HepG2 (cell line): ENCODE data around the gene CDC14B.
A peak's percentile ranks its signal among the peaks of the same experiment; 100 is the strongest.

Experiments
- CBX1 ChIP-seq: IDR thresholded peaks from one replicate; pipeline ENCODE4 v1.6.1; 2016; ENCODE audit warnings: antibody characterized with exemption, low read depth
- KDM3A ChIP-seq: IDR thresholded peaks from 2 replicates; pipeline ENCODE4 v1.6.1; 2018; ENCODE audit warnings: low read depth, missing compliant biosample characterization
- KDM5B ChIP-seq: sonication (generic); formaldehyde crosslinking; IDR thresholded peaks from 2 replicates; pipeline ENCODE4 v1.4.0; 2020; ENCODE audit warnings: missing genetic modification reagents, mild to moderate bottlenecking, borderline replicate concordance
- NFIC ChIP-seq: IDR thresholded peaks from 2 replicates; pipeline ENCODE4 v1.6.1; 2012; ENCODE audit warnings: mild to moderate bottlenecking, low read length, inconsistent platforms
- SIN3A ChIP-seq: IDR thresholded peaks from 2 replicates; pipeline ENCODE4 v1.6.1; 2011; ENCODE audit warnings: low read depth, mild to moderate bottlenecking, control low read depth, low read length, borderline replicate concordance
- ZBTB21 ChIP-seq: sonication (generic); formaldehyde crosslinking; IDR thresholded peaks from 2 replicates; pipeline ENCODE4 v1.4.0; 2020; ENCODE audit warnings: missing genetic modification reagents
- ZNF891 ChIP-seq: sonication (generic); formaldehyde crosslinking; IDR thresholded peaks from 2 replicates; pipeline ENCODE4 v1.5.0; 2020; ENCODE audit warnings: mild to moderate bottlenecking, missing genetic modification reagents
- TF ChIP-seq, protein P1 (sequence below): sonication (generic); formaldehyde crosslinking; IDR thresholded peaks from 2 replicates; pipeline ENCODE4 v1.4.0; 2020; ENCODE audit warnings: mild to moderate bottlenecking, missing genetic modification reagents
- TF ChIP-seq, protein P2 (sequence below): sonication (generic); formaldehyde crosslinking; IDR thresholded peaks from 2 replicates; pipeline ENCODE4 v1.4.0; 2020; ENCODE audit warnings: missing genetic modification reagents
- TF ChIP-seq, protein P3 (sequence below): sonication (generic); formaldehyde crosslinking; conservative IDR thresholded peaks from 2 replicates; pipeline ENCODE4 v1.4.0; 2020; ENCODE audit warnings: missing genetic modification reagents
- TF ChIP-seq, protein P4 (sequence below): sonication (generic); formaldehyde crosslinking; IDR thresholded peaks from 2 replicates; pipeline ENCODE4 v1.5.0; 2020; ENCODE audit warnings: mild to moderate bottlenecking, missing genetic modification reagents, moderate library complexity

DNA sequence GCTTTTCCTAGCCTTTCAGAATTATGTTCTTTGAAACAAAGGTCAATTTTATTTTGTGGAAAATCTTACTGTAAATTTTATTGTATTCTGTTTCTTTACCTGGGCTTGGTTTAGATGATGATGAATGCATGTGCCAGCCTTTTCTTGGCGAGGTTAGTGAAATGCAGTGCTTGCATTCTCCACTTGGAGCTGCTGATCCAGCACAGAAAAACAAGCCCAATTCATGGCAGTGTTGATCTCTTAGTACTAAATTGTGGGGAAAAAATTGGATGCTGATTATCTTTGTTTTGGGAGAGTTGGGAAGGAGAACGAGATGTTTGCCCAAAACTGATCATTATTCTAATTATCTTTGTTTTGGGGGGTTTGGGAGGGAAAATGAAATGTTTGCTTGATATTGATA is 166.0 kb downstream of the CDC14B start:
- TF ChIP-seq, protein P1, sequence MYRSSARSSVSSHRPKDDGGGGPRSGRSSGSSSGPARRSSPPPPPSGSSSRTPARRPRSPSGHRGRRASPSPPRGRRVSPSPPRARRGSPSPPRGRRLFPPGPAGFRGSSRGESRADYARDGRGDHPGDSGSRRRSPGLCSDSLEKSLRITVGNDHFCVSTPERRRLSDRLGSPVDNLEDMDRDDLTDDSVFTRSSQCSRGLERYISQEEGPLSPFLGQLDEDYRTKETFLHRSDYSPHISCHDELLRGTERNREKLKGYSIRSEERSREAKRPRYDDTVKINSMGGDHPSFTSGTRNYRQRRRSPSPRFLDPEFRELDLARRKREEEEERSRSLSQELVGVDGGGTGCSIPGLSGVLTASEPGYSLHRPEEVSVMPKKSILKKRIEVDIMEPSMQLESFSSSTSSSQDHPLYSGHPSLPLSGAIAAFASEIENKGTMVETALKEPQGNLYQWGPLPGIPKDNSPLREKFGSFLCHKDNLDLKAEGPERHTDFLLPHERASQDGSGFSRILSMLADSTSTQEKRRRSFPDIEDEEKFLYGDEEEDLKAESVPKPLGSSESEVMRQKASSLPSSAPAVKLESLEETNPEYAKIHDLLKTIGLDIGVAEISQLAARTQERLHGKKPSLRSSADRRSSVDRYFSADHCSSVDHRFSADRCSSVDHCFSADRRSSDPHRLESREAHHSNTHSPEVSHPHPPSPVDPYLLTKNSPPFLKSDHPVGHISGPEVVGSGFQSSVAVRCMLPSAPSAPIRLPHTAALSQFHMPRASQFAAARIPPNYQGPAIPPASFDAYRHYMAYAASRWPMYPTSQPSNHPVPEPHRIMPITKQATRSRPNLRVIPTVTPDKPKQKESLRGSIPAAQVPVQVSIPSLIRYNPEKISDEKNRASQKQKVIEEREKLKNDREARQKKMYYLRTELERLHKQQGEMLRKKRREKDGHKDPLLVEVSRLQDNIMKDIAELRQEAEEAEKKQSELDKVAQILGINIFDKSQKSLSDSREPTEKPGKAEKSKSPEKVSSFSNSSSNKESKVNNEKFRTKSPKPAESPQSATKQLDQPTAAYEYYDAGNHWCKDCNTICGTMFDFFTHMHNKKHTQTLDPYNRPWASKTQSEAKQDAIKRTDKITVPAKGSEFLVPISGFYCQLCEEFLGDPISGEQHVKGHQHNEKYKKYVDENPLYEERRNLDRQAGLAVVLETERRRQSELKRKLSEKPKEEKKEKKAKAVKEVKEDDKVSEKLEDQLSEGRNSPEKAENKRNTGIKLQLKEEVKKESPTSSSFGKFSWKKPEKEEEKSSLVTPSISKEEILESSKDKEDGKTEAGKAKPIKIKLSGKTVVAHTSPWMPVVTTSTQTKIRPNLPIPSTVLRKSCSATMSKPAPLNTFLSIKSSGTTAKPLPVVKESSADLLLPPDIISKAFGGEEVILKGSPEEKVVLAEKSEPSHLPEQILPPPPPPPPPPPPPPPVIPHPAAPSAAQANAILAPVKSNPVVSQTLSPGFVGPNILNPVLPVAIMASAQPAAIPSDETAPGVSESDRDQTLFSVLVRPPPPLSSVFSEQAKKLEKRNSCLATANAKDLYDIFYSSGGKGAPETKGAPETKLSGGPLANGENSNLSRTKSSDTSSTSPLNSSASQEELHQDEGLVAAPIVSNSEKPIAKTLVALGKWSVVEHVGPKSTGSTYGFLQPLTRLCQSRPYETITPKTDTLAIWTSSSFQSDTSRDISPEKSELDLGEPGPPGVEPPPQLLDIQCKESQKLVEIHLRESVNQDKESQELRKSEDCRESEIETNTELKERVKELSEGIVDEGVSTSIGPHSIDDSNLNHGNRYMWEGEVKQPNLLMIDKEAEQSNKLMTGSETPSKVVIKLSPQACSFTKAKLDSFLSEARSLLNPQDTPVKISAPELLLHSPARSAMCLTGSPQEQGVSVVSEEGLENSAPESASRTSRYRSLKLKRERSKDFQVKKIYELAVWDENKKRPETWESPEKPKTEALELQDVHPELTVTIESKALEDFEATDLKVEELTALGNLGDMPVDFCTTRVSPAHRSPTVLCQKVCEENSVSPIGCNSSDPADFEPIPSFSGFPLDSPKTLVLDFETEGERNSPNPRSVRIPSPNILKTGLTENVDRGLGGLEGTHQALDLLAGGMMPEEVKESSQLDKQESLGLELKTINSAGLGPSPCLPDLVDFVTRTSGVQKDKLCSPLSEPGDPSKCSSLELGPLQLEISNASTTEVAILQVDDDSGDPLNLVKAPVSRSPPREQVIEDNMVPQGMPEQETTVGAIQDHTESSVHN (CRISPR knock-in tag), result no peak
- TF ChIP-seq SIN3A (no peak), NFIC (no peak), ZNF891 (CRISPR knock-in tag) (no peak), KDM3A (CRISPR knock-in tag) (no peak), CBX1 (no peak), KDM5B (CRISPR knock-in tag) (no peak), ZBTB21 (CRISPR knock-in tag) (no peak)
- TF ChIP-seq, protein P2, sequence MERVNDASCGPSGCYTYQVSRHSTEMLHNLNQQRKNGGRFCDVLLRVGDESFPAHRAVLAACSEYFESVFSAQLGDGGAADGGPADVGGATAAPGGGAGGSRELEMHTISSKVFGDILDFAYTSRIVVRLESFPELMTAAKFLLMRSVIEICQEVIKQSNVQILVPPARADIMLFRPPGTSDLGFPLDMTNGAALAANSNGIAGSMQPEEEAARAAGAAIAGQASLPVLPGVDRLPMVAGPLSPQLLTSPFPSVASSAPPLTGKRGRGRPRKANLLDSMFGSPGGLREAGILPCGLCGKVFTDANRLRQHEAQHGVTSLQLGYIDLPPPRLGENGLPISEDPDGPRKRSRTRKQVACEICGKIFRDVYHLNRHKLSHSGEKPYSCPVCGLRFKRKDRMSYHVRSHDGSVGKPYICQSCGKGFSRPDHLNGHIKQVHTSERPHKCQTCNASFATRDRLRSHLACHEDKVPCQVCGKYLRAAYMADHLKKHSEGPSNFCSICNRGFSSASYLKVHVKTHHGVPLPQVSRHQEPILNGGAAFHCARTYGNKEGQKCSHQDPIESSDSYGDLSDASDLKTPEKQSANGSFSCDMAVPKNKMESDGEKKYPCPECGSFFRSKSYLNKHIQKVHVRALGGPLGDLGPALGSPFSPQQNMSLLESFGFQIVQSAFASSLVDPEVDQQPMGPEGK (CRISPR knock-in tag), result no peak
- TF ChIP-seq, protein P3, sequence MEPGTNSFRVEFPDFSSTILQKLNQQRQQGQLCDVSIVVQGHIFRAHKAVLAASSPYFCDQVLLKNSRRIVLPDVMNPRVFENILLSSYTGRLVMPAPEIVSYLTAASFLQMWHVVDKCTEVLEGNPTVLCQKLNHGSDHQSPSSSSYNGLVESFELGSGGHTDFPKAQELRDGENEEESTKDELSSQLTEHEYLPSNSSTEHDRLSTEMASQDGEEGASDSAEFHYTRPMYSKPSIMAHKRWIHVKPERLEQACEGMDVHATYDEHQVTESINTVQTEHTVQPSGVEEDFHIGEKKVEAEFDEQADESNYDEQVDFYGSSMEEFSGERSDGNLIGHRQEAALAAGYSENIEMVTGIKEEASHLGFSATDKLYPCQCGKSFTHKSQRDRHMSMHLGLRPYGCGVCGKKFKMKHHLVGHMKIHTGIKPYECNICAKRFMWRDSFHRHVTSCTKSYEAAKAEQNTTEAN, result no peak
- TF ChIP-seq, protein P4, sequence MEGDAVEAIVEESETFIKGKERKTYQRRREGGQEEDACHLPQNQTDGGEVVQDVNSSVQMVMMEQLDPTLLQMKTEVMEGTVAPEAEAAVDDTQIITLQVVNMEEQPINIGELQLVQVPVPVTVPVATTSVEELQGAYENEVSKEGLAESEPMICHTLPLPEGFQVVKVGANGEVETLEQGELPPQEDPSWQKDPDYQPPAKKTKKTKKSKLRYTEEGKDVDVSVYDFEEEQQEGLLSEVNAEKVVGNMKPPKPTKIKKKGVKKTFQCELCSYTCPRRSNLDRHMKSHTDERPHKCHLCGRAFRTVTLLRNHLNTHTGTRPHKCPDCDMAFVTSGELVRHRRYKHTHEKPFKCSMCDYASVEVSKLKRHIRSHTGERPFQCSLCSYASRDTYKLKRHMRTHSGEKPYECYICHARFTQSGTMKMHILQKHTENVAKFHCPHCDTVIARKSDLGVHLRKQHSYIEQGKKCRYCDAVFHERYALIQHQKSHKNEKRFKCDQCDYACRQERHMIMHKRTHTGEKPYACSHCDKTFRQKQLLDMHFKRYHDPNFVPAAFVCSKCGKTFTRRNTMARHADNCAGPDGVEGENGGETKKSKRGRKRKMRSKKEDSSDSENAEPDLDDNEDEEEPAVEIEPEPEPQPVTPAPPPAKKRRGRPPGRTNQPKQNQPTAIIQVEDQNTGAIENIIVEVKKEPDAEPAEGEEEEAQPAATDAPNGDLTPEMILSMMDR (CRISPR knock-in tag), result peak; percentile 38; the same call in 1 of the 2 replicates
